Smooth muscle cell (in vitro differentiated cells): ENCODE results near the gene DNAJA1. TPM values are rescaled to one million over a fixed set of nuclear protein-coding genes. Genes with fewer than 3 reads are reported as not detected.

Source experiments
- DNase-seq: peaks from one replicate; lab custom pipeline; 2025; ENCODE audit not compliant: unreplicated experiment; lab: John Stamatoyannopoulos, UW
- H2AFZ ChIP-seq: fragments of 200-600 bp; sonication (generic); 2 replicates; pipeline ENCODE4 v1.6.0; 2016; ENCODE audit warnings: antibody characterized with exemption, low read depth, mild to moderate bottlenecking
- H3F3A ChIP-seq: fragments of 200-600 bp; sonication (generic); 2 replicates; pipeline ENCODE4 v1.6.0; 2017; ENCODE audit warnings: antibody characterized with exemption, low read depth
- H3K27ac ChIP-seq: fragments of 200-600 bp; sonication (generic); 2 replicates; pipeline ENCODE4 v1.5.1; 2016; ENCODE audit warnings: low read depth, mild to moderate bottlenecking
- H3K27me3 ChIP-seq: fragments of 200-600 bp; sonication (generic); 2 replicates; pipeline ENCODE4 v1.6.1; 2016; ENCODE audit warnings: low read depth, mild to moderate bottlenecking
- H3K36me3 ChIP-seq: fragments of 200-600 bp; sonication (generic); 2 replicates; pipeline ENCODE4 v1.5.1; 2016; ENCODE audit warnings: low read depth
- H3K4me1 ChIP-seq: fragments of 200-600 bp; sonication (generic); 2 replicates; pipeline ENCODE4 v1.5.1; 2016; ENCODE audit warnings: low read depth
- H3K4me2 ChIP-seq: fragments of 200-600 bp; sonication (generic); 2 replicates; pipeline ENCODE4 v1.6.0; 2016; ENCODE audit warnings: mild to moderate bottlenecking
- H3K4me3 ChIP-seq: fragments of 200-600 bp; sonication (generic); 2 replicates; pipeline ENCODE4 v1.5.1; 2016; ENCODE audit warnings: mild to moderate bottlenecking
- H3K79me2 ChIP-seq: fragments of 200-600 bp; sonication (generic); 2 replicates; pipeline ENCODE4 v1.6.0; 2016; ENCODE audit warnings: low read depth, mild to moderate bottlenecking
- H3K9ac ChIP-seq: fragments of 200-600 bp; sonication (generic); 2 replicates; pipeline ENCODE4 v1.6.0; 2016; ENCODE audit warnings: low read depth
- H3K9me3 ChIP-seq: fragments of 200-600 bp; sonication (generic); replicated peaks from 2 replicates; pipeline ENCODE4 v1.5.1; 2016; ENCODE audit warnings: low read depth
- H4K20me1 ChIP-seq: fragments of 200-600 bp; sonication (generic); 2 replicates; pipeline ENCODE4 v1.6.0; 2016; ENCODE audit warnings: low read depth
- CTCF ChIP-seq: fragments of 200-600 bp; sonication (generic); IDR thresholded peaks from 2 replicates; pipeline ENCODE4 v1.5.1; 2017; ENCODE audit warnings: borderline replicate concordance, mild to moderate bottlenecking, antibody characterized with exemption; ENCODE audit not compliant: insufficient read depth, poor library complexity, severe bottlenecking
- WGBS: methylation state at CpG from one replicate; pipeline ENCODE4 v1.1.7; 2016; ENCODE audit warnings: low lambda C conversion rate; 5-methylcytosine and 5-hydroxymethylcytosine counted together
- polyA plus RNA-seq: library from polyadenylated mRNA; unstranded; fragments of >200 nt; fragmentation: Nextera tagmentation; extraction: Ambion mirVana; gene quantifications from 2 replicates; pipeline ENCODE4 v1.2.1, GENCODE V29; 2016
- total RNA-seq: library from RNA; depleted of rRNA; stranded (reverse); fragments of >200 nt; gene quantifications from 2 replicates; pipeline ENCODE4 v1.2.3, GENCODE V29; 2014

The DNAJA1 gene
- total and polyA plus RNA-seq, 2 experiments from 2014 or later: 151 to 152 TPM

- Histone ChIP-seq H3F3A (peaks cover 16% of the 10 kb centered on the region), H3K36me3 (peaks cover 55% of the 10 kb centered on the region), H2AFZ (no peak overlapping the region), H3K4me1 (peaks cover 33% of the 10 kb centered on the region), H4K20me1 (peaks cover 100% of the 10 kb centered on the region), H3K4me2 (peak overlapping the region; percentile 96), H3K27me3 (no peaks in the 10 kb centered on the region), H3K9ac (no peak overlapping the region), H3K27ac (no peak overlapping the region), H3K9me3 (no peaks in the 10 kb centered on the region), H3K79me2 (peaks cover 100% of the 10 kb centered on the region), H3K4me3 (no peak overlapping the region)
- TF ChIP-seq CTCF: no peak
- no peak for DNase-seq
- WGBS: 92% methylated on average over 5 of the region's 5 CpGs
Measured at GRCh38 chr9:33030285-33030684, 5.2 kb downstream of the DNAJA1 start.

DNA sequence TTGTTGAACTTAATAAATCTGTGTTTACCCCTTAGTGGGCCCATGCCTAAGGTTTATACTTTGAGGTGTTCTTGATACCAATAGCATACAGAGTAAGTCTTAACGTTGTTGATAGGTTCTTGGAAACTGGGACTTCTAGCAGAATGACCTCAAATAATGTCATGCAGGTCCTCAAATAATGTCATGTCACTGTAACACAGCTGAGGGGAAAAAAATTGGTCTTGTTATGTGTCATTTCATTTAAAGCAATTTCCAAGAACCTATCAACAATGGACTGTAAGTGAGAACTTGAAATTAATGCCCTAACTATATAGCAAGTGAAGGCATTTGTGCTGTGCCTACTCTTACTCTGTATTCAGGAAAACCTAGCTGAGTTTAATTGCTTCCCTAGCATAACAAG lies 7.2 kb downstream of the DNAJA1 start:
- Histone ChIP-seq H3K4me3 (no peak overlapping the region), H3K9ac (no peak overlapping the region), H3K9me3 (no peaks in the 10 kb centered on the region), H4K20me1 (peaks cover 96% of the 10 kb centered on the region), H3K27me3 (no peaks in the 10 kb centered on the region), H3K79me2 (peaks cover 86% of the 10 kb centered on the region), H3K4me1 (peaks cover 22% of the 10 kb centered on the region), H3F3A (peaks cover 20% of the 10 kb centered on the region), H3K27ac (no peak overlapping the region), H3K4me2 (peak overlapping the region; percentile 8), H3K36me3 (peaks cover 74% of the 10 kb centered on the region), H2AFZ (no peak overlapping the region)
- 91% methylated on average over 1 of the region's 1 CpG for WGBS
- no peak for TF ChIP-seq CTCF
- no peak for DNase-seq

- H3K79me2 ChIP-seq: peaks cover 84% of the 10 kb centered on the region
- peaks cover 80% of the 10 kb centered on the region for H3K36me3 ChIP-seq
- H3K4me3 ChIP-seq: no peak overlapping the region
- H3K27me3 ChIP-seq: no peaks in the 10 kb centered on the region
- WGBS: 98% methylated on average over 5 of the region's 5 CpGs
- peaks cover 19% of the 10 kb centered on the region for H3K4me1 ChIP-seq
- H4K20me1 ChIP-seq: peaks cover 94% of the 10 kb centered on the region
- H3K27ac ChIP-seq: peak overlapping the region; percentile 17
- no peak for DNase-seq
- no peaks in the 10 kb centered on the region for H3K9me3 ChIP-seq
- H3F3A ChIP-seq: peaks cover 24% of the 10 kb centered on the region
- no peak for TF ChIP-seq CTCF
- no peak overlapping the region for H2AFZ ChIP-seq
- no peak overlapping the region for H3K9ac ChIP-seq
- H3K4me2 ChIP-seq: no peak overlapping the region
Measured at GRCh38 chr9:33032865-33033264, 7.8 kb downstream of the DNAJA1 start.

GRCh38 chr9:33040792-33041431 lies 15.8 kb downstream of the DNAJA1 start:
- TF ChIP-seq CTCF: no peak
- no peak overlapping the region for H3K4me3 ChIP-seq
- no peak for DNase-seq
- H3F3A ChIP-seq: peaks cover 55% of the 10 kb centered on the region
- no peaks in the 10 kb centered on the region for H3K27me3 ChIP-seq
- H3K4me1 ChIP-seq: peaks cover 3% of the 10 kb centered on the region
- no peaks in the 10 kb centered on the region for H3K9me3 ChIP-seq
- H3K36me3 ChIP-seq: peaks cover 30% of the 10 kb centered on the region
- peaks cover 23% of the 10 kb centered on the region for H4K20me1 ChIP-seq
- H3K4me2 ChIP-seq: no peak overlapping the region
- H2AFZ ChIP-seq: no peak overlapping the region
- whole genome bisulfite sequencing: 88% methylated on average over 9 of the region's 9 CpGs
- H3K79me2 ChIP-seq: peaks cover 3% of the 10 kb centered on the region
- no peak overlapping the region for H3K9ac ChIP-seq
- no peak overlapping the region for H3K27ac ChIP-seq
